ENCODE results near the gene PIGV.
"Not testable (repeated sequence)": the region's sequence is repeated elsewhere in the genome, so short reads cannot be mapped to it uniquely, and the experiment has no call there.

The PIGV gene

DNA sequence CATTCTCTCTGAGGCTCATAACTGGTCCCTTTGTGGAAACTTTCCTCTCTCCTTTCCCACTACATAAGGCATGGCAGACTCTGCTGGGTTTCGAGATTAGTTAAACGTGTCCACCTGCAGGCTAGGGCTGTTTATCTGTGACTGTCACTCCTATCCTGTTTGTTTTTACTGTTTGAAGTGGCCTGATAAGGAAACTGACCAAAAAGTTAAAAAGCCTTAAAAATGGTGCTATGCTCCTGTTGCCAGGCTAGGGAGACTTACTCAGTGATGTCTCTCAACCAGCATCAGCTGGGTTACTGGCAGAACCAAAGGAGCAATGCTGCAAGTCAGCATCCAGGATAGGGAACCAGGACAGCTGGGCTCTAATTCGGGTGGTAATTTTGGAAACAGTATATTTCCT, 3.9 kb downstream of the PIGV start:
- H3K4me3 ChIP-seq (ENCODE audit: low read depth, low read length), result no peak overlapping the region
- TF ChIP-seq, protein P1, sequence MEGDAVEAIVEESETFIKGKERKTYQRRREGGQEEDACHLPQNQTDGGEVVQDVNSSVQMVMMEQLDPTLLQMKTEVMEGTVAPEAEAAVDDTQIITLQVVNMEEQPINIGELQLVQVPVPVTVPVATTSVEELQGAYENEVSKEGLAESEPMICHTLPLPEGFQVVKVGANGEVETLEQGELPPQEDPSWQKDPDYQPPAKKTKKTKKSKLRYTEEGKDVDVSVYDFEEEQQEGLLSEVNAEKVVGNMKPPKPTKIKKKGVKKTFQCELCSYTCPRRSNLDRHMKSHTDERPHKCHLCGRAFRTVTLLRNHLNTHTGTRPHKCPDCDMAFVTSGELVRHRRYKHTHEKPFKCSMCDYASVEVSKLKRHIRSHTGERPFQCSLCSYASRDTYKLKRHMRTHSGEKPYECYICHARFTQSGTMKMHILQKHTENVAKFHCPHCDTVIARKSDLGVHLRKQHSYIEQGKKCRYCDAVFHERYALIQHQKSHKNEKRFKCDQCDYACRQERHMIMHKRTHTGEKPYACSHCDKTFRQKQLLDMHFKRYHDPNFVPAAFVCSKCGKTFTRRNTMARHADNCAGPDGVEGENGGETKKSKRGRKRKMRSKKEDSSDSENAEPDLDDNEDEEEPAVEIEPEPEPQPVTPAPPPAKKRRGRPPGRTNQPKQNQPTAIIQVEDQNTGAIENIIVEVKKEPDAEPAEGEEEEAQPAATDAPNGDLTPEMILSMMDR (IDR thresholded peaks at IDR 0.05; ENCODE audit: low read depth, low read length, missing control alignments), result no peak
- DNase-seq (ENCODE audit: low read depth), result no peak

DNA sequence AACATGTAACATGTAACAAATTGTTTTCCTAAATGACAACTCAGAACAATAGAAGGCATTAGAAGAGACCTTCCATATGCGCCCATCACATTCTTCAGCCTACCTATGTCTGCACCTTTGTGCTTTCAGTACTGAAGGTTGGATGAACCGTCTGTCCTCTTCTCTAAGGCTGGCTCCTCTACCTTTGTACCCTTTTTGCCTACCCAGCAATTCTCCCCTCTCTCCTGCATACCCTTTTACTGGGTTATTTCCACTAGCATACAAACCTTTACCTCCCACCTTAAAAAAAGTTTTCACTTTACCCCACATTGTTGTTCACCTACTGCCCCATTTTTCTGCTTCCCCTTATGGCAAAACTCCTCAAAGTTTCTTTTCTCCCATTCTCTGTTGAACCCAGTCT, 5.2 kb downstream of the PIGV start:
- H3K4me3 ChIP-seq (ENCODE audit: low read depth, low read length), result no peak overlapping the region
- no peak for DNase-seq (ENCODE audit: low read depth)
- TF ChIP-seq, protein P1 (IDR thresholded peaks at IDR 0.05; ENCODE audit: low read depth, low read length, missing control alignments), result no peak

DNA sequence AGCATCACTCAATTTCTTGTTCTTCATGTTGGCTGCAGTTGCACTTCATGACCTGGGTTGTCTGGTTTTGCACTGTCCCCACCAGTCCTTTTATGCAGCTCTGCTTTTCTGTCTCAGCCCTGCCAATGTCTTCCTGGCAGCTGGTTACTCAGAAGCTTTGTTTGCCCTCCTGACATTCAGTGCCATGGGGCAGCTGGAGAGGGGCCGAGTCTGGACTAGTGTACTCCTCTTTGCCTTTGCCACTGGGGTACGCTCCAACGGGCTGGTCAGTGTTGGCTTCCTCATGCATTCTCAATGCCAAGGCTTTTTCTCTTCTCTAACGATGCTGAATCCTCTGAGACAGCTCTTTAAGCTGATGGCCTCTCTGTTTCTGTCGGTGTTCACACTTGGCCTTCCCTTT, 6.6 kb downstream of the PIGV start:
- DNase-seq (ENCODE audit: low read depth), result no peak
- H3K4me3 ChIP-seq (ENCODE audit: low read depth, low read length), result no peak overlapping the region
- TF ChIP-seq, protein P1 (IDR thresholded peaks at IDR 0.05; ENCODE audit: low read depth, low read length, missing control alignments), result no peak

DNA sequence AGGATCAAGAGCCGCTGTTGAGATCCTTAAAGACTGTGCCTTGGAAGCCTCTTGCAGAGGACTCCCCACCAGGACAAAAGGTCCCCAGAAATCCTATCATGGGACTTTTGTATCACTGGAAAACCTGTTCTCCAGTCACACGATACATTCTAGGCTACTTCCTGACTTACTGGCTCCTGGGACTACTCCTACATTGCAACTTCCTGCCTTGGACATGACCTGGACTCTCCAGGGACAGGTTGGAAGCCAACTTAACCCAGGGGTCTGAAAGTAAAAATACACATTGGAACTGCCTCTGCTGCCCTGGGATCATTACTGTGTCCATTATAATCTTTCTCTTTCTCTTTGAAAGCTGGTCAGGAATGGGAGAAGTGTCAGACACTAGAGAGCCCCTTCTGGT, 9.9 kb downstream of the PIGV start:
- TF ChIP-seq, protein P1 (IDR thresholded peaks at IDR 0.05; ENCODE audit: low read depth, low read length, missing control alignments), result no peak
- DNase-seq (ENCODE audit: low read depth), result no peak
- no peak overlapping the region for H3K4me3 ChIP-seq (ENCODE audit: low read depth, low read length)

DNA sequence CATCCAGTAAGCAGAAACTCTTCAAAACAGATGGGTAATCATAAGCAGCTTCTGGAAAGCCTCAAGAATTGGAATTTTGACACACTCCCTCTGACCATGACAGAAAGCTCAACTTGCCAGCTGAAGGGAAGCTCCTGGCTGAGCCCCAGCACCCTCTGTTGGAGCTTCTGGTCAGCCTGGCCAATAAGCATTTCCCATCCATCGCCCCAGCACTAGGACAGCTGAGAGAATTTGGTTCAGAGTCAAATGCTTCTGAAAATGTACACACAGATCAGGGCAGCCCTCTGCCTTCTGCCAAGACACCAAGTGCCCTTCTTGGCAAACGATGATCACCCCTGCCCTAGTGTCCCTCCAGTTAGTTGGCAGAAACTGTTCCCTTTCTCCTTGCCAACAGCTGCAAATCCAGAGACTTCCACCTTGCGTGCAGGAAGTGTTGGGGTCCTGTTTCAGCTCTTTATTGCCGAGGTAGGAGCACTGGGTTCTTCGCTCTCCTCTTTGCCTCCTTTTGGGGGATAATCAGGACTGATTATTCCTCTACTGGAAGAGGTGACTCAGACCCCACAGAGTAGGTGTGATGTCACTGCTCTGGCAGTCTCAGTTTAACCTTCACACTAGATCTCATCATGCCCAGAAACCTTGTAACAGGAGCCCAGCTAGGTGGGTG, 11.9 kb downstream of the PIGV start:
- TF ChIP-seq, protein P1 (IDR thresholded peaks at IDR 0.05; ENCODE audit: low read depth, low read length, missing control alignments), result no peak
- no peak for DNase-seq (ENCODE audit: low read depth)
- no peak overlapping the region for H3K4me3 ChIP-seq (ENCODE audit: low read depth, low read length)

DNA sequence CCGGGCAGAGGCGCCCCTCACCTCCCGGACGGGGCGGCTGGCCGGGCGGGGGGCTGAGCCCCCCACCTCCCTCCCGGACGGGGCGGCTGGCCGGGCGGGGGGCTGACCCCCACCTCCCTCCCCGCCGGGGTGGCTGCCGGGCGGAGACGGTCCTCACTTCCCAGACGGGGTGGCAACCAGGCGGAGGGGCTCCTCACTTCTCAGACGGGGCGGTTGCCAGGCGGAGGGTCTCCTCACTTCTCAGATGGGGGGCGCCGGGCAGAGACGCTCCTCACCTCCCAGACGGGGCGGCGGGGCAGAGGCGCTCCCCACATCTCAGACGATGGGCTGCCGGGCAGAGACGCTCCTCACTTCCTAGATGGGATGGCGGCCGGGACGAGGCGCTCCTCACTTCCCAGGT, 16.2 kb downstream of the PIGV start:
- not testable (repeated sequence) for DNase-seq (ENCODE audit: low read depth); H3K4me3 ChIP-seq (ENCODE audit: low read depth, low read length)

DNA sequence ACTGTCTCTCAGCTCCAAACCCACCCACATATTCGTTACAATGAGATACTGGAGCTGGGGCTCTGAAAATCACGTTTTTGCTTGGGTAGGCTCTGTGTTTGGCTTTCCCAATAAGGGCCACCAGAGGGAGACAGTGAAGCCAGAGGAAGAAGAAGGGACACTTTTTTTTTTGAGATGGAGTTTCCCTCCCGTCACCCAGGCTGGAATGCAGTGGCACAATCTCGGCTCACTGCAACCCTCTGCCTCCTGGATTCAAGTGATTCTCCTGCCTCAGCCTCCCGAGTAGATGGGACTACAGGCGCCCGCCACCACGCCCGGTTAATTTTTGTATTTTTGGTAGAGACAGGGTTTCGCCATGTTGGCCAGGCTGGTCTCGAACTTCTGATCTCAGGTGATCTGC, 22.4 kb downstream of the PIGV start:
- not testable (repeated sequence) for H3K4me3 ChIP-seq (ENCODE audit: low read depth, low read length); DNase-seq (ENCODE audit: low read depth)
- TF ChIP-seq, protein P1 (IDR thresholded peaks at IDR 0.05; ENCODE audit: low read depth, low read length, missing control alignments), result peak; percentile 76
